OCI-LY7 (cell line): ENCODE results near the gene UNG. TPM values are rescaled to one million over a fixed set of nuclear protein-coding genes. Genes with fewer than 3 reads are reported as not detected.

Experiments used
- BruUV-seq: library from RNA; stranded (reverse); fragments of 400-500 nt; replicated peaks from 2 replicates; lab custom pipeline; 2021; lab: Mats Ljungman, UMichigan
- CTCF ChIA-PET: fragments of 300-600 bp; sonication (Branson Sonifier 250); formaldehyde crosslinking; loops from one replicate; lab custom pipeline; 2022; ENCODE audit warnings: antibody characterized with exemption; ENCODE audit not compliant: unreplicated experiment; lab: Charles Lee
- POLR2A ChIA-PET: fragments of 300-600 bp; sonication (Branson Sonifier 250); formaldehyde crosslinking; loops from one replicate; lab custom pipeline; 2022; ENCODE audit warnings: antibody characterized with exemption; lab: Charles Lee
- DNase-seq: peaks from one replicate; pipeline ENCODE4 v3.0.0-alpha.2; 2015; ENCODE audit warnings: low spot score
- H2AFZ ChIP-seq: fragments of 200-600 bp; sonication (generic), shearing (Covaris generic); 2 replicates; pipeline ENCODE4 v1.6.1; 2014; ENCODE audit warnings: mild to moderate bottlenecking, antibody characterized with exemption, low read length, moderate library complexity
- H3K27ac ChIP-seq: fragments of 200-600 bp; sonication (generic); 2 replicates; pipeline ENCODE4 v1.5.1; 2014; ENCODE audit warnings: mixed run types, low read depth, mild to moderate bottlenecking, moderate library complexity, low read length, inconsistent platforms; ENCODE audit not compliant: poor library complexity, severe bottlenecking
- H3K36me3 ChIP-seq: fragments of 200-600 bp; sonication (generic); 2 replicates; pipeline ENCODE4 v1.6.1; 2014; ENCODE audit warnings: mild to moderate bottlenecking, antibody characterized with exemption, low read length, moderate library complexity, mixed read lengths; ENCODE audit not compliant: insufficient read depth
- H3K4me1 ChIP-seq: fragments of 200-600 bp; sonication (generic); 2 replicates; pipeline ENCODE4 v1.5.1; 2014; ENCODE audit warnings: mild to moderate bottlenecking, low read length; ENCODE audit not compliant: insufficient read depth, poor library complexity, severe bottlenecking
- H3K4me2 ChIP-seq: fragments of 200-600 bp; sonication (generic); 2 replicates; pipeline ENCODE4 v1.6.1; 2014; ENCODE audit warnings: mild to moderate bottlenecking, low read length
- H3K4me3 ChIP-seq: fragments of 200-600 bp; sonication (generic); 2 replicates; pipeline ENCODE4 v1.5.1; 2014; ENCODE audit warnings: mild to moderate bottlenecking, low read depth, low read length; ENCODE audit not compliant: poor library complexity, severe bottlenecking
- H3K79me2 ChIP-seq: fragments of 200-600 bp; sonication (generic); 2 replicates; pipeline ENCODE4 v1.6.1; 2016; ENCODE audit warnings: low read depth, mild to moderate bottlenecking, low read length, moderate library complexity, mixed read lengths; ENCODE audit not compliant: insufficient read depth
- H3K9me2 ChIP-seq: fragments of 200-600 bp; sonication (generic); 2 replicates; pipeline ENCODE4 v1.6.1; 2016; ENCODE audit warnings: mild to moderate bottlenecking, low read length, mixed read lengths; ENCODE audit not compliant: insufficient read depth
- H3K9me3 ChIP-seq: fragments of 200-600 bp; sonication (generic); 2 replicates; pipeline ENCODE4 v1.6.1; 2014; ENCODE audit warnings: mild to moderate bottlenecking, mixed run types, low read length, mixed read lengths
- H4K20me1 ChIP-seq: fragments of 200-600 bp; sonication (generic); 2 replicates; pipeline ENCODE4 v1.6.1; 2014; ENCODE audit warnings: mild to moderate bottlenecking, antibody characterized with exemption, low read length, moderate library complexity, mixed read lengths; ENCODE audit not compliant: insufficient read depth
- EZH2phosphoT487 ChIP-seq: fragments of 200-600 bp; sonication (generic); IDR thresholded peaks from 2 replicates; pipeline ENCODE4 v1.6.1; 2018; ENCODE audit warnings: low read depth, borderline replicate concordance, mild to moderate bottlenecking, mixed run types, antibody characterized with exemption, low read length, moderate library complexity, mixed read lengths
- intact Hi-C: fragments of 100-400 bp; cut with micrococcal nuclease; formaldehyde crosslinking; loops from one replicate; pipeline ENCODE4 v1.10.0; 2022; ENCODE audit not compliant: unreplicated experiment
- total RNA-seq, 2 experiments: library from RNA; depleted of rRNA in 1 of 2; stranded (reverse); fragments of >200 nt in 1 of 2; shearing (Covaris generic) in 1 of 2; gene quantifications; 2 replicates each; pipeline ENCODE4 v1.2.3, GENCODE V29; 2014 to 2022
- TF ChIP-seq, protein P1 (sequence below): fragments of 200-600 bp; sonication (generic); conservative IDR thresholded peaks from 2 replicates; pipeline ENCODE4 v1.5.1; 2014; ENCODE audit warnings: mild to moderate bottlenecking, antibody characterized with exemption, low read length, moderate library complexity, mixed read lengths

Gene UNG
- total RNA-seq, 2 experiments from 2014 or later, result 60.6 to 84.1 TPM

DNA sequence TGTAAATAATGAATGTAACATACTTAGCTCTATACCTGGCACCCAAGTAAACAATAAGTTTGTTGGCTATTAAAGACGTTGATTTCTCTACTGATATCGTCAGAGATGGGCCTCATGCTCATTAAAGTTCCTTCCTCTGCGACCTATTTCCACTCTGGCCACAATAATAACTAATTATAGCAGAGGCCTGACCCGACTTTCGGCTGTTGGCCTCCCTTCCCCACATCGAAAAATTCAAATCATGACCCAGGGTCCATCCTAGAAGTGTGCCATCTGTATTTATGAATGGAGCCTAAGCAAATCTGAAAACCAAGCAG lies 45.3 kb upstream of the UNG start:
- Histone ChIP-seq H3K9me2 (no peaks in the 10 kb centered on the region), H3K79me2 (peaks cover 41% of the 10 kb centered on the region), H4K20me1 (no peaks in the 10 kb centered on the region), H3K9me3 (no peaks in the 10 kb centered on the region), H3K4me2 (peak overlapping the region; percentile 99), H2AFZ (peak overlapping the region; percentile 65; the same call in 1 of the 2 replicates), H3K4me3 (peak overlapping the region; percentile 81), H3K36me3 (peaks cover 16% of the 10 kb centered on the region; the same call in 1 of the 2 replicates), H3K4me1 (peaks cover 36% of the 10 kb centered on the region), H3K27ac (peak overlapping the region; percentile 85)
- TSS peak; percentile 55 for BruUV-seq
- TF ChIP-seq, protein P1, sequence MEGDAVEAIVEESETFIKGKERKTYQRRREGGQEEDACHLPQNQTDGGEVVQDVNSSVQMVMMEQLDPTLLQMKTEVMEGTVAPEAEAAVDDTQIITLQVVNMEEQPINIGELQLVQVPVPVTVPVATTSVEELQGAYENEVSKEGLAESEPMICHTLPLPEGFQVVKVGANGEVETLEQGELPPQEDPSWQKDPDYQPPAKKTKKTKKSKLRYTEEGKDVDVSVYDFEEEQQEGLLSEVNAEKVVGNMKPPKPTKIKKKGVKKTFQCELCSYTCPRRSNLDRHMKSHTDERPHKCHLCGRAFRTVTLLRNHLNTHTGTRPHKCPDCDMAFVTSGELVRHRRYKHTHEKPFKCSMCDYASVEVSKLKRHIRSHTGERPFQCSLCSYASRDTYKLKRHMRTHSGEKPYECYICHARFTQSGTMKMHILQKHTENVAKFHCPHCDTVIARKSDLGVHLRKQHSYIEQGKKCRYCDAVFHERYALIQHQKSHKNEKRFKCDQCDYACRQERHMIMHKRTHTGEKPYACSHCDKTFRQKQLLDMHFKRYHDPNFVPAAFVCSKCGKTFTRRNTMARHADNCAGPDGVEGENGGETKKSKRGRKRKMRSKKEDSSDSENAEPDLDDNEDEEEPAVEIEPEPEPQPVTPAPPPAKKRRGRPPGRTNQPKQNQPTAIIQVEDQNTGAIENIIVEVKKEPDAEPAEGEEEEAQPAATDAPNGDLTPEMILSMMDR, result no peak
- no peak for TF ChIP-seq EZH2phosphoT487
- intact Hi-C loops, result loop anchor here (1.0 kb wide), 1 partner anchor 41 kb away; the partner anchor contains the start of gene ALKBH2
- ChIA-PET CTCF (no interaction called here), POLR2A (interaction anchor here (1.0 to 1.4 kb wide), 2 partner anchors 18 to 39 kb away, joined by 4 read pairs; no protein-coding TSS in a partner anchor)
- DNase-seq, result no peak

DNA sequence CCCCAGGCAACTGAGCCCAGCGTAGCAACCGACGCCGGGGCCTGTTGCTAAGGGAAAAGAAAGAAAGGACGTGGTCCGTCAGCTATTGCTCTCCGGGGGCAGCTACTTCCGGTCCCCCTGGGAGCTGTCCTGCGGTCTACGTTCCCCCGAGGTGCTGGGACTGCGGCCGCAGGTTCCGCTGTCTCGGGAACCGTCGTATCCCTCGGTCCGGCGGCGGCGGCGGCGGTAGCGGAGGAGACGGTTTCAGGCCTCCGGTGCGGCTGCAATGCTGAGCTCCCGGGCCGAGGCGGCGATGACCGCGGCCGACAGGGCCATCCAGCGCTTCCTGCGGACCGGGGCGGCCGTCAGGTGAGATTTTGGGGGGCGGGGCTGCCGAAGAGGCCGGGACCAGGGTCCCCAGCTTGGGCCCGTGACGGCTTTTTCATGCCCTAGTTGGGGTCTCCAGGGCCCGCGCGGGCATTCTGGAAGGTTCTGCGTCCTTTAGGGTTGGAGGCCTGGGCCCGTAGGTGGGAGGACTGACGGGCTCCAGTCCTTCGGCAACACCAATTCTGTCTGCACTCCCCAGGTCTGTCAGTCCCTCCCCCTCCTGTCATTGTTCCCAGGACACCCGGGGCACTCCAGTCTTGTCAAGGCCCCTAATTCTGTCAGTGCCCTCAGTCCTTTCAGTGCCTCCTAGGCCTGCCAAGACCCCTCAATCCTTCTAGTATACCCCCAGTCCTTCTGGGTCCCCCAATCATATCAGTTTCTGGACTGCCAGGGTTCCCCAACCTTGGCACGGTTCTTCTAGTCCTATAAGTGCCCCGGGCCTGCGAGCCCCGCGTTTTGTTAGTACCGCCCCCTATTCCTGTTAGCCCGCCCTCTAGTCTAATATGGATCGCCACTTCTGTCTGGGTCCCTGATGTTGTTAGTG lies 44.7 kb upstream of the UNG start, which contains the start of gene USP30:
Gene USP30 (plus strand): TSS at position 163 of the 910 bp plus-strand sequence. CDS start 103 bp downstream, at position 266.
- no TSS peak for BruUV-seq
- intact Hi-C loops, result loop anchor here (1.0 kb wide), 2 partner anchors 10 to 41 kb away; partner anchors contain the start of gene ALKBH2
- Histone ChIP-seq H3K4me3 (peak within 1 kb of the TSS; percentile 81), H3K4me1 (peaks cover 42% of the 10 kb centered on the region), H3K9me2 (no peaks in the 10 kb centered on the region), H3K36me3 (peaks cover 22% of the 10 kb centered on the region; the same call in 1 of the 2 replicates), H4K20me1 (no peaks in the 10 kb centered on the region), H3K27ac (peak within 1 kb of the TSS; percentile 85), H3K4me2 (peak within 1 kb of the TSS; percentile 99), H2AFZ (peak within 1 kb of the TSS; percentile 65; the same call in 1 of the 2 replicates), H3K9me3 (no peaks in the 10 kb centered on the region), H3K79me2 (peaks cover 44% of the 10 kb centered on the region)
- TF ChIP-seq EZH2phosphoT487, result no peak
- TF ChIP-seq, protein P1, result no peak
- POLR2A ChIA-PET, result interaction anchor here (1.0 to 1.7 kb wide), 3 partner anchors 9 to 39 kb away, joined by 4 to 9 read pairs (median 4); no protein-coding TSS in a partner anchor
- CTCF ChIA-PET, result no interaction called here
- peak; percentile 92 for DNase-seq
